ENCODE measurements around the gene MORN1.

The MORN1 gene

DNA sequence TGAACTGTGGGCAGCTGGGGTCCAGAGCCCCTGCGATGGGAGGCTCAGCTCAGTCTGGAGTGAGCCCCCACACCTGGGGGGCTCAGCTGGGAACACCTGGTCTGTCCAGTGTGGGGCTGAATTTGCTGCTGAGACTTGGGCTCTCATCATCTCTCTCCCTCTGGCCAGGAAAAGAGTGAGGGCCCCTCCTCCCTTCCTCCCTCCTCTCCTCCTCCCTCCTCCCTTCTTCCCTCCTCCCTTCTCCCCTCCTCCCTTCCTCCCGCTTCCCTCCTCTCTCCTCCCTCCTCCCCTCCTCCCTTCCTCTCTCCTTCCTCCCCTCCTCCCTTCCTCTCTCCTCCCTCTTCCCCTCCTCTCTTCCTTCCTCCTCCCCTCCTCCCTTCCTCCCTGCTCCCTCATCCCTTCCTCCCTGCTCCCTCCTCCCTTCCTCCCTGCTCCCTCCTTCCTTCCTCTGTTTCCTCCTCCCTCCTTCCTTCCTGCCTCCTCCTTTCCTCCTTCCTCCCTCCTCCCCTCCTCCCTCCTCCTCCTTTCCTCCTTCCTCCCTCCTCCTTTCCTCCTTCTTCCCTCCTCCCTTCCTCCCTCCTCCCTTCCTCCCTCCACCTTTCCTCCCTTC lies 44.5 kb upstream of the MORN1 start:
- DNase-seq (ENCODE audit: low spot score): no peak
- TF ChIP-seq, protein P1, sequence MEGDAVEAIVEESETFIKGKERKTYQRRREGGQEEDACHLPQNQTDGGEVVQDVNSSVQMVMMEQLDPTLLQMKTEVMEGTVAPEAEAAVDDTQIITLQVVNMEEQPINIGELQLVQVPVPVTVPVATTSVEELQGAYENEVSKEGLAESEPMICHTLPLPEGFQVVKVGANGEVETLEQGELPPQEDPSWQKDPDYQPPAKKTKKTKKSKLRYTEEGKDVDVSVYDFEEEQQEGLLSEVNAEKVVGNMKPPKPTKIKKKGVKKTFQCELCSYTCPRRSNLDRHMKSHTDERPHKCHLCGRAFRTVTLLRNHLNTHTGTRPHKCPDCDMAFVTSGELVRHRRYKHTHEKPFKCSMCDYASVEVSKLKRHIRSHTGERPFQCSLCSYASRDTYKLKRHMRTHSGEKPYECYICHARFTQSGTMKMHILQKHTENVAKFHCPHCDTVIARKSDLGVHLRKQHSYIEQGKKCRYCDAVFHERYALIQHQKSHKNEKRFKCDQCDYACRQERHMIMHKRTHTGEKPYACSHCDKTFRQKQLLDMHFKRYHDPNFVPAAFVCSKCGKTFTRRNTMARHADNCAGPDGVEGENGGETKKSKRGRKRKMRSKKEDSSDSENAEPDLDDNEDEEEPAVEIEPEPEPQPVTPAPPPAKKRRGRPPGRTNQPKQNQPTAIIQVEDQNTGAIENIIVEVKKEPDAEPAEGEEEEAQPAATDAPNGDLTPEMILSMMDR (IDR thresholded peaks at IDR 0.05; ENCODE audit: extremely low read depth, insufficient read depth, missing control alignments): no peak
- in situ Hi-C loops (cut with MboI; ENCODE audit: low pct_unique_long_range_greater_than_20kb, low sequenced_read_pairs, unreplicated experiment): no loop called here

DNA sequence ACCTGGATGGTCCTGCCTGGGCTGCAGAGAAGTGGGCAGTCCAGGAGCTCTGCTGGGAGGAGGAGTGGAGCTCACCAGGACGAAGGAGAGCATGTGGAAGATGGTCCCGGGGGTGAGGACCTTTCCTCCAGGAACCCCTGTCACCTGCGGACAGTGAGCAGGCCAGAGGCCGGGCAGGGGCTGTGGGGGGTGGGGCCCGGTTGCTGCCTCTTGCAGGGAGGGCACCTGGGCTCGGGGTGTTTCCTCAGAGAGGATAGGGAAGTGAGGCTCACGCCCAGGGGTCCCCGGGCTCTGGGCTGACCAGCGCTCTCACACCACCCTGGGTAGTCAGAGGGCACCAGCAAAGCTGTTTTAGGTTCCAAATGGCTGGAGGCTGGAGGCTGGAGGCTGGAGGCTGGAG lies 43.7 kb upstream of the MORN1 start:
- TF ChIP-seq, protein P1 (IDR thresholded peaks at IDR 0.05; ENCODE audit: extremely low read depth, insufficient read depth, missing control alignments): no peak
- no peak for DNase-seq (ENCODE audit: low spot score)
- in situ Hi-C loops (cut with MboI; ENCODE audit: low pct_unique_long_range_greater_than_20kb, low sequenced_read_pairs, unreplicated experiment): no loop called here

DNA sequence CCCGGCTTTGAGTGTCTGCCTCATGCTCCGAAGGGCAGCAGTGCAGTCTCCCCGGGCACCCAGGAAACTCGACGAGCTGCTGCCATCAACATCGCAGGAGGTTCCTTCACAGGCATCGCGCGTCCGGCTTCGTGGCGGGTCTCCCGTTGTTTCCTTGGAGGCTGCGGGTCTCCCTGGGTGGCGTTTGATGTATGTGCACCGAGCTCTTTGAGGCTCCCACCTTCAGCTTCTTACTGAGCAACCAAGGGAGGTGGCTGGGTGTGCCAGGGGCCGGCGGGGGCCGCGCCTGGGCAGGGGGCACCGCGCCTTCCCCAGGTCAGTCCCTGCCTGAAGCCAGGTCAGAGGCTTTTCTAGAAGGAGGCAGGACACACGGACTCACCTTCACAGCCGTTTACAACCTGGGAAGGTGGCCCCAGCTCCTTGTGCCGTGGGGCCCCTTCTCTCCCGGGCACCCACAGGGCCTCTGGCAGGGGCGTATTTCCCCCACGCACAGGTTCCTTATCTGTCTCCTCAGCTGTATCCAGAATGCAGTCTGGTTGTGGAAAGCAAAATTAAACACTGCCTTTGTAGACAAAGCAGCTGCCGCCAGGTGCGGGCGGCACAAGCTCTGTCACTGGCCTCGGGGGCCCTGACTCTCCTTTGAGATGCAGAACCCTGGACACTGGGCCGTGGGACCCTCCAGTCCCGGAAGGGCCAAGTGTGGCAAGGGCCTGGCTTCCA lies 42.7 kb upstream of the MORN1 start:
- DNase-seq (ENCODE audit: low spot score): no peak
- TF ChIP-seq, protein P1 (IDR thresholded peaks at IDR 0.05; ENCODE audit: extremely low read depth, insufficient read depth, missing control alignments): no peak
- in situ Hi-C loops (cut with MboI; ENCODE audit: low pct_unique_long_range_greater_than_20kb, low sequenced_read_pairs, unreplicated experiment): no loop called here

DNA sequence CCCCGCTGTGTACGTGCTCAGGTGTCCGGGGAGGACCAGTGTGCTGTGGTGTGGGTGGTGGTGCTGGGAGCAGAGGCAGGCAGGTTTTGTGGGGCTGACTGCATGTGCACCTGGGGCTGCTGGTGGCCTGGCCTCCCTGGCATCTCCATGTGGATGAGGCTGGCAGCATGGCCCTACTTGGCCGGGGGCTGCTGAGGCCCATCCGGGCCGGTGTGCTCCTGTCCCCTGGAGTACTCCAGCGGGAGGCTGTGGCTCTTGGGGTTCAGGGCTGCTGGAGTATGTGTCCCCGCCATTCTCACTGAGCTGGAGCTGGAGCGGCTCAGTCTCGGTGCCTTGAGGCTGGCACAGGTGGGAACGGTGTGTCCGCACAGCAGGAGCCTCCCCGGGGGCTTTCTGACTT lies 41.8 kb upstream of the MORN1 start:
- TF ChIP-seq, protein P1 (IDR thresholded peaks at IDR 0.05; ENCODE audit: extremely low read depth, insufficient read depth, missing control alignments): no peak
- in situ Hi-C loops (cut with MboI; ENCODE audit: low pct_unique_long_range_greater_than_20kb, low sequenced_read_pairs, unreplicated experiment): no loop called here
- DNase-seq (ENCODE audit: low spot score): no peak

DNA sequence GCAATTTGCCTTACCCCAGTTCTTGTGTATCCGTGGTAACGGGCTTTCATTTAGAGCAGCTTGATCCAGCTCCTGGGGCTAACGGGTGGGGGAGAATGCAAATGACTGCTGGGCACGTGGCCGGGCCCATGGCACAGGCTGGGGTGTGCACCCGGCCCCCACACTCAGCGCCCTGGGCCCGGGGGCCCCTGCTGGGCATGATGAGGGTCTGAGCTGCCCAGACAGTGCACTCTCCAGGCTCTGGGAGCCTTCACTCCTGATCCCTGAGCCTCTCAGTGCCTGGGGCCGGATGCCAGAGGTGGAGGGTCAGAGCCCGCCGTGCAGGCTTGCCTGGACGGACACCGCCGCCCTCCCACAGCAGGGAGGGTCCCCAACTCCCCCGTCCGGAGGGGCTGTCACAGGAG lies 41.1 kb upstream of the MORN1 start:
- no peak for DNase-seq (ENCODE audit: low spot score)
- in situ Hi-C loops (cut with MboI; ENCODE audit: low pct_unique_long_range_greater_than_20kb, low sequenced_read_pairs, unreplicated experiment): no loop called here
- TF ChIP-seq, protein P1 (IDR thresholded peaks at IDR 0.05; ENCODE audit: extremely low read depth, insufficient read depth, missing control alignments): no peak

- TF ChIP-seq, protein P1 (IDR thresholded peaks at IDR 0.05; ENCODE audit: extremely low read depth, insufficient read depth, missing control alignments): no peak
- DNase-seq (ENCODE audit: low spot score): no peak
Observed at GRCh38 chr1:2431518-2431917, 40.2 kb upstream of the MORN1 start.

More at GRCh38 chr1:2431518-2431917, 40.2 kb upstream of the MORN1 start:
- in situ Hi-C loops (cut with MboI; ENCODE audit: low pct_unique_long_range_greater_than_20kb, low sequenced_read_pairs, unreplicated experiment): no loop called here
